22Rv1 (cell line): ENCODE data around the gene BCKDK.

Experiments used
- H3K27ac ChIP-seq: fragments of 450-650 bp; 2 replicates; pipeline ENCODE4 v1.5.1; 2017
- ZFX ChIP-seq: fragments of 450-650 bp; IDR thresholded peaks from 2 replicates; pipeline ENCODE4 v1.6.1; 2017; ENCODE audit warnings: antibody characterized with exemption, borderline replicate concordance
- TF ChIP-seq, protein P1 (sequence below): fragments of 450-650 bp; IDR thresholded peaks from 2 replicates; pipeline ENCODE4 v1.5.1; 2017; ENCODE audit warnings: mild to moderate bottlenecking

BCKDK gene

DNA sequence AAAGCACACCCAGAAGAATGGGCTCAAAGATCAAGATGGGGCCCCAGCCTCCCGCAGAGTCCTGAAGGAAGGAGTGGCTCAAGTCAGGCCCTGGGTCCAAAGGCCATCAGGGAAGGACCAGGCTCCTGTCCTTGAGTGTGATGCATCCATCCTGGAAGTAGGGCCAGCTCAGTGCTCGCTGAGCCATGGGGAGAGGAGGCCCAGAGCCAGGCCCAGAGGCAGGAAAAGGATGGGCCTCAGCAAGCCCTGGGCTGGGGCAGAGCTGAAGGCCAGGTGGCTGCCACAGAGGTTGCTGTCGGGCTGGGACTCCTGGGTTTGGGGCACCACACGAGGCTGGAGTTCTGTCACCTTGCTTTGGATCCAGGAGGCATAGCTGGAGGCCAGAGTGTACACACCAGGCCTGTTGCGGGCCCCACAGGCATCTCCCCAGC, 23.7 kb downstream of the BCKDK start:
- TF ChIP-seq, protein P1, sequence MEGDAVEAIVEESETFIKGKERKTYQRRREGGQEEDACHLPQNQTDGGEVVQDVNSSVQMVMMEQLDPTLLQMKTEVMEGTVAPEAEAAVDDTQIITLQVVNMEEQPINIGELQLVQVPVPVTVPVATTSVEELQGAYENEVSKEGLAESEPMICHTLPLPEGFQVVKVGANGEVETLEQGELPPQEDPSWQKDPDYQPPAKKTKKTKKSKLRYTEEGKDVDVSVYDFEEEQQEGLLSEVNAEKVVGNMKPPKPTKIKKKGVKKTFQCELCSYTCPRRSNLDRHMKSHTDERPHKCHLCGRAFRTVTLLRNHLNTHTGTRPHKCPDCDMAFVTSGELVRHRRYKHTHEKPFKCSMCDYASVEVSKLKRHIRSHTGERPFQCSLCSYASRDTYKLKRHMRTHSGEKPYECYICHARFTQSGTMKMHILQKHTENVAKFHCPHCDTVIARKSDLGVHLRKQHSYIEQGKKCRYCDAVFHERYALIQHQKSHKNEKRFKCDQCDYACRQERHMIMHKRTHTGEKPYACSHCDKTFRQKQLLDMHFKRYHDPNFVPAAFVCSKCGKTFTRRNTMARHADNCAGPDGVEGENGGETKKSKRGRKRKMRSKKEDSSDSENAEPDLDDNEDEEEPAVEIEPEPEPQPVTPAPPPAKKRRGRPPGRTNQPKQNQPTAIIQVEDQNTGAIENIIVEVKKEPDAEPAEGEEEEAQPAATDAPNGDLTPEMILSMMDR, result no peak
- TF ChIP-seq ZFX, result no peak
- peak overlapping the region; percentile 72 for H3K27ac ChIP-seq

DNA sequence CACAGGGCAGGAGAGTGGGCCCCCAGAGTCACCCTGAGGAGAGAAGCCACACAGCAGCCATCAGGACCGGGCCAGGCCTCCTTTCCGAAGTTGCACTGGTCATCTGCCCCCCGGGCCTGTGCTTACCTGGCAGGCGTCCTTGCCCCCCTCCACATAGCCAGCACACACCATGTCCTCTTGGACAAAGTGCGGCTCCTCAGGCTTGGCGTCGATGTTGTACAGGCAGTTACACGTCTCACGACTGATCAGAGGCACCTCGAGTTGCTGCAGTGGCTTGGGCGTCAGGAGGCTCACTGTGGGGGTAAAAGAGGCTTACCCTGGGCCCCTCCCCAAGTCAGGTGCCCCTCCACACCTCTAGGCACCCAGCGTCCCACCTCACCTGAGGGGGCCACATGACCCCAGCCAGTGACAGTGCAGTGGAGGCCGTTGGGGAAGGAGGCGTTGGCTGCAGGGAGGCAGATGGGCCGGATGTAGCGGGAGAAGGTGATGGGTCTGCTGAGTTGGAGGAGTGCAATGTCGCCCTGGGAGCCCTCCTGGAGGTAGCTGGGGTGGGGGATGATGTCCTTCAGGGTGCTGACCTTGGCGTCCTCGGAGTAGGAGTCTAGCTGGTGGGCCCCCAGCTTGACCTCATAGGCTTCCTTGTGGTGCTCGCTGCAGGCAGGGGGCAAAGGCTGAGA, 24.3 kb downstream of the BCKDK start:
- no peak for TF ChIP-seq ZFX
- TF ChIP-seq, protein P1, result no peak
- H3K27ac ChIP-seq, result peak overlapping the region; percentile 72

- TF ChIP-seq ZFX, result no peak
- TF ChIP-seq, protein P1, result no peak
- no peak overlapping the region for H3K27ac ChIP-seq
Measured at GRCh38 chr16:31133046-31133501, 24.9 kb downstream of the BCKDK start.

DNA sequence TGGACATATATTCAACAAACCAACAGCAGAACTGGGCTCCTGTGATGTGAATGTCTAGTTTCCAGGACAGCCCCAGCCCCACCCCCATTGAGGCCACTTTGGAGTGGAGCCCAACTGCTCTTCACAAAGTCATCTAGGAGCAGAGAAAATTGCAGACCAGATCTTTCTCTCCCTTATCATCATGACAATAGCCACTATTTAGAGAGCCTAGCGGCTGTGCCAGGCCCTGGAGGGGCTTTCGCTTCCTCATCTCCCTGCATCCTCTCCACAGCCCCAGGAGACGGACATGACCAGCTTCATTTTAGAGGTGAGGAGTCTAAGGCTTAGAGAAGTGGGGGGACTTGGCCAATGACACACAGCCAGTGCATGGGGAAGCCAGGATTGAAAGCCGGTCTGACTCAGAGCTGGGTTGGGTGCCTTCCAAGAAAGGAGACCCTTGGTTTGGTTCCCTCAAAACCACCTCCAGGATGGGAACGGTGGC, 25.9 kb downstream of the BCKDK start:
- TF ChIP-seq ZFX, result no peak
- TF ChIP-seq, protein P1, result no peak
- no peak overlapping the region; the same call in 1 of the 2 replicates for H3K27ac ChIP-seq

GRCh38 chr16:31134625-31135534, 26.7 kb downstream of the BCKDK start:
- TF ChIP-seq, protein P1, result no peak
- TF ChIP-seq ZFX, result no peak
- peak overlapping the region; percentile 42 for H3K27ac ChIP-seq

DNA sequence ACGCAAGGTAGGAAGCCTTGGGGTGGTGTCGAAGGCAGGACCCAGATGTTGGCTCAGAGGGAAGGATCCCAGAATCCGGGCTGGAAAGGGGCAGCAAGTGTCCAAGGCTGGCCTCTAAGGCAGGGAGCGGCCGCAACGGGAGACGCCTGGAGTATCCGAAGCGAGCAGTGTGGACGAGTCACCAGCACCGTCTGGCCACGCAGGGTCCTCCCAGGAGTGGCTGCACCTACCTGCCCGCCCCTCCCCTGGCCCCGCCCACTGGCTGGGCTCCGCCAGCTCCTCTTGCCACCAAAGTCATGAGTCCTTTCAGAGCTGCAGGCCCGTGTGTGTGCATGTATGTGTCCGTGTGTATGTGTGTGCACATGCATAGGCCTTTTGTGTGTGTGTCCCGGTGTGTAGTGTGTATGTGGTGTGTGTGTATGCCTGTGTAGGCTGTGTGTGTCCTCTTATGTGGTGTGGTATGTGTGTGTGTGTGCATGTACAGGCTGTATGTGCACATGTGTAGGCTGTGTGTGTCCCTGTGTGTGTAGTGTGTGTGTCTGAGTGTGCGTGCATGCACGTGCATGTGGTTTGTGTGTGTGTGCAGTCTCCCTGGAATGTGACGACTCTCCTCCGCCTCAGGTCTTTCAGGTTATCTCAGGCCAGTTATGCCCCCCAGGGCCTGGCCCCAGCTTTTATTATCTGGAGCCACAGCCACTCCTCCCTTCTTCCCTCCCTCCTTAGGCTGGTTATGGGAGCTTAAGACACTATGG, 27.5 kb downstream of the BCKDK start, which contains the start of gene PRSS8:
PRSS8 (minus strand) TSS at position 193 of the 752 bp plus-strand sequence. CDS start 229 bp downstream, outside the sequence.
- H3K27ac ChIP-seq, result peak within 1 kb of the TSS; percentile 42
- no peak for TF ChIP-seq ZFX
- TF ChIP-seq, protein P1, result no peak
